Nephron progenitor cell (in vitro differentiated cells): ENCODE results near the gene ZMAT1.

Experiments used
- DNase-seq: peaks from one replicate; pipeline ENCODE4 v3.0.0; 2021
- H3K27ac Mint-ChIP-seq: 2 replicates; pipeline ENCODE4 v1.8.0; 2021; ENCODE audit warnings: mild to moderate bottlenecking, moderate library complexity, mixed read lengths
- H3K27me3 Mint-ChIP-seq: 2 replicates; pipeline ENCODE4 v1.8.0; 2021; ENCODE audit warnings: mild to moderate bottlenecking, low read depth, mixed read lengths; ENCODE audit not compliant: poor library complexity
- H3K36me3 Mint-ChIP-seq: 2 replicates; pipeline ENCODE4 v1.8.0; 2021; ENCODE audit warnings: low read depth, mixed read lengths
- H3K4me1 Mint-ChIP-seq: 2 replicates; pipeline ENCODE4 v1.8.0; 2021; ENCODE audit warnings: mixed read lengths
- H3K4me3 Mint-ChIP-seq: 2 replicates; pipeline ENCODE4 v1.8.0; 2021; ENCODE audit warnings: mild to moderate bottlenecking, moderate library complexity, mixed read lengths
- H3K9me3 Mint-ChIP-seq: 2 replicates; pipeline ENCODE4 v1.8.0; 2021; ENCODE audit warnings: mild to moderate bottlenecking, moderate library complexity, mixed read lengths
- CTCF ChIP-seq: fragments of 200-600 bp; sonication (generic); IDR thresholded peaks from 2 replicates; pipeline ENCODE4 v1.5.0; 2021; ENCODE audit warnings: antibody characterized with exemption

The ZMAT1 gene

GRCh38 chrX:101956556-101956955 is 24.7 kb upstream of the ZMAT1 start:
- Mint-ChIP-seq H3K27me3 (peaks cover 4% of the 10 kb centered on the region), H3K9me3 (peaks cover 39% of the 10 kb centered on the region), H3K4me1 (no peaks in the 10 kb centered on the region), H3K4me3 (no peak overlapping the region), H3K36me3 (no peaks in the 10 kb centered on the region), H3K27ac (no peak overlapping the region)
- TF ChIP-seq CTCF = no peak
- DNase-seq = no peak

GRCh38 chrX:101950581-101950980 is 18.8 kb upstream of the ZMAT1 start:
- Mint-ChIP-seq H3K4me3 (no peak overlapping the region), H3K27ac (no peak overlapping the region), H3K4me1 (no peaks in the 10 kb centered on the region), H3K9me3 (peaks cover 61% of the 10 kb centered on the region), H3K36me3 (no peaks in the 10 kb centered on the region), H3K27me3 (peaks cover 6% of the 10 kb centered on the region)
- no peak for DNase-seq
- TF ChIP-seq CTCF = no peak

GRCh38 chrX:101932249-101932570 is 383 bp upstream of the ZMAT1 start:
- DNase-seq = no peak
- TF ChIP-seq CTCF = no peak
- peak overlapping the region; percentile 81 for H3K4me3 Mint-ChIP-seq
- H3K27ac Mint-ChIP-seq = peak overlapping the region; percentile 64
- peaks cover 40% of the 10 kb centered on the region for H3K9me3 Mint-ChIP-seq
- peaks cover 7% of the 10 kb centered on the region for H3K4me1 Mint-ChIP-seq
- no peaks in the 10 kb centered on the region for H3K27me3 Mint-ChIP-seq
- H3K36me3 Mint-ChIP-seq = peaks cover 5% of the 10 kb centered on the region

- peaks cover 5% of the 10 kb centered on the region for H3K36me3 Mint-ChIP-seq
- DNase-seq = no peak
- H3K9me3 Mint-ChIP-seq = peaks cover 35% of the 10 kb centered on the region
- H3K27me3 Mint-ChIP-seq = no peaks in the 10 kb centered on the region
- H3K4me1 Mint-ChIP-seq = peaks cover 7% of the 10 kb centered on the region
- H3K27ac Mint-ChIP-seq = peak overlapping the region; percentile 41
- H3K4me3 Mint-ChIP-seq = peak overlapping the region; percentile 87
- no peak for TF ChIP-seq CTCF
Measured at GRCh38 chrX:101931136-101931487, 715 bp downstream of the ZMAT1 start.

GRCh38 chrX:101925733-101926132 is 6.1 kb downstream of the ZMAT1 start:
- no peaks in the 10 kb centered on the region for H3K36me3 Mint-ChIP-seq
- H3K9me3 Mint-ChIP-seq = peaks cover 8% of the 10 kb centered on the region
- DNase-seq = no peak
- no peaks in the 10 kb centered on the region for H3K27me3 Mint-ChIP-seq
- peaks cover under 1% of the 10 kb centered on the region for H3K4me1 Mint-ChIP-seq
- H3K27ac Mint-ChIP-seq = no peak overlapping the region
- no peak overlapping the region for H3K4me3 Mint-ChIP-seq
- TF ChIP-seq CTCF = no peak

- no peak overlapping the region for H3K4me3 Mint-ChIP-seq
- H3K27me3 Mint-ChIP-seq = no peaks in the 10 kb centered on the region
- H3K4me1 Mint-ChIP-seq = no peaks in the 10 kb centered on the region
- H3K27ac Mint-ChIP-seq = no peak overlapping the region
- no peaks in the 10 kb centered on the region for H3K36me3 Mint-ChIP-seq
- DNase-seq = no peak
- peaks cover 59% of the 10 kb centered on the region for H3K9me3 Mint-ChIP-seq
- TF ChIP-seq CTCF = no peak
Measured at GRCh38 chrX:101918751-101919150, 13.1 kb downstream of the ZMAT1 start.
